GM04503 (cell line): ENCODE measurements around the gene IGFL2.
"Not testable (repeated sequence)": the region's sequence is repeated elsewhere in the genome, so short reads cannot be mapped to it uniquely, and the experiment has no call there.

ENCODE experiments used
- DNase-seq: peaks from one replicate; pipeline ENCODE4 v3.0.0-alpha.2; 2012; ENCODE audit warnings: low read depth

The IGFL2 gene

GRCh38 chr19:46142294-46142693, 5.7 kb upstream of the IGFL2 start:
- no peak for DNase-seq

GRCh38 chr19:46144756-46145155, 3.3 kb upstream of the IGFL2 start:
- DNase-seq = no peak

GRCh38 chr19:46147166-46147740, 785 bp upstream of the IGFL2 start:
- no peak for DNase-seq

- DNase-seq = no peak
Observed at GRCh38 chr19:46150606-46151005, 2.6 kb downstream of the IGFL2 start.

- no peak for DNase-seq
Observed at GRCh38 chr19:46155237-46155636, 7.2 kb downstream of the IGFL2 start.

GRCh38 chr19:46159418-46160232, 11.6 kb downstream of the IGFL2 start:
- DNase-seq = no peak

GRCh38 chr19:46160233-46160775, 12.3 kb downstream of the IGFL2 start:
- DNase-seq = no peak

GRCh38 chr19:46161642-46162257, 13.7 kb downstream of the IGFL2 start:
- DNase-seq = not testable (repeated sequence)

- DNase-seq = no peak
Observed at GRCh38 chr19:46162731-46163130, 14.7 kb downstream of the IGFL2 start.

- DNase-seq = no peak
Observed at GRCh38 chr19:46173886-46174480, 25.9 kb downstream of the IGFL2 start.

GRCh38 chr19:46176116-46176860, 28.2 kb downstream of the IGFL2 start:
- no peak for DNase-seq

- no peak for DNase-seq
Observed at GRCh38 chr19:46179076-46179759, 31.2 kb downstream of the IGFL2 start.

- no peak for DNase-seq
Observed at GRCh38 chr19:46180701-46181387, 32.8 kb downstream of the IGFL2 start.

- DNase-seq = no peak
Observed at GRCh38 chr19:46181388-46181779, 33.3 kb downstream of the IGFL2 start.

- DNase-seq = no peak
Observed at GRCh38 chr19:46182476-46182875, 34.4 kb downstream of the IGFL2 start.

GRCh38 chr19:46184775-46185710, 37.0 kb downstream of the IGFL2 start:
- DNase-seq = peak; percentile 64

GRCh38 chr19:46186101-46186716, 38.2 kb downstream of the IGFL2 start:
- DNase-seq = no peak

- no peak for DNase-seq
Observed at GRCh38 chr19:46186717-46187101, 38.7 kb downstream of the IGFL2 start.
